GM18517 (cell line): Measurements from ENCODE around the gene FOXF1.

ENCODE experiments used
- ATAC-seq: cut with Tn5 transposase; IDR thresholded peaks from one replicate; pipeline ENCODE4 v1.9.1; 2021; ENCODE audit warnings: mild to moderate bottlenecking, moderate library complexity; ENCODE audit not compliant: unreplicated experiment

FOXF1 gene

DNA sequence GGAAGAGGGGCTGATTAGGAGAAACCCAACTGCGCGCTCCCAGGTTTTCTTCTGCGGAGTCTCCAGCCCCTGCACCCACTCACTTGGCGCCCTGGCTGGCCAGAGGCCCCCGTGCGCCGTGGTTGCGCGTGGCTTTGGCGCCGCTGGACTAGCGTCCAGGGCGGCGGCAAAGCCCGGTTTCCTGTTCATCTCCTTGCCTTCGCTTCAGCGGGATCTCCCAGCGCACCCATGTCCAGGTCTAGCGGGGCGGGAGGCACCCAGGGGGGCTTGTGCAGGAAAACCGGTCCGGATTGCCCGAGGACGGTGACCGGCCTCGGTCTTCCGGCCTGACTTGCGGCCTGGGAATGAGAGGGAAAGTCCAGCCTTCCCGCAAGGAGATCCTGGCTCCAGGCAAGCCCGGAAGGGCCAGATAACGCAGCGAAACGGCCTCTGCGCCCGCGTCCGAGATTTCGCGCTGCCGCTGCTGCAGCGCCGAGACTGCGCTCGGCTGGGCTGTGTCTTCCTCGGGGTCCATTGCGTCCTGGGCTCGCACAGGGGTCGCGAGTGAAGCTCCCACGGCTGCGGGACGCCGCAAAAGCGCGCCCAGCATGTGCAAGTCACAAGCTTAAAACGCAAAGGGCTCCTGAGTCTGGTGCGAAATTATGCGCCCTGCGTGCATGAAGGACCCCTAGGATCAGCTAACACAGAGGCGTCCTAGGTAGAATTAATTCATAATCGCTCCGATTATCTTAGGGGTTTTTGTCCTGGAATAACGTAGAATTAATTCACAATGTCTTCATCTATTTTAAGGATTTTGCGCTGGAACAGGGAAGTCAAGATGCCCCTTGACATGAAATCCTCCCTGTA is 5.7 kb downstream of the FOXF1 start:
- no peak for ATAC-seq

DNA sequence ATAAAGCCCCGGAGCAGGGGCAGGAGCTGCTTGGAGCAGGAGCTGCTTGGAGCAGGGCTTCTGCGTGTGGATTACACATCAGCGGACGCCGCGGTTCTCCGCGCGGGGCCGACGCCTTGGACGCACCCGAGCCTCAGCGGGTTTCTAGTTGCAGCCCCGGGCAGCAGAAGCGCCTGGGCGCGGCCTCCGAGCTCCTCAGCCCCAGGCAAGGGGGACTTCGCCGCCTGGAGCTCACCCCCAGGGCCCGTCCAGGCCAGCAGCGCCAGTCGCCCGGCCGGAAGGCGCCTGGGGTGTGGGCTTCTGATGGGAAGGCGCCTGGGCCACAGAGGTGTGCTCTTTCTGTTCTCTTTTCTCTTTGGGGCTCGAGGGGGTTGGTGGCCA is 6.3 kb downstream of the FOXF1 start:
- ATAC-seq: no peak

DNA sequence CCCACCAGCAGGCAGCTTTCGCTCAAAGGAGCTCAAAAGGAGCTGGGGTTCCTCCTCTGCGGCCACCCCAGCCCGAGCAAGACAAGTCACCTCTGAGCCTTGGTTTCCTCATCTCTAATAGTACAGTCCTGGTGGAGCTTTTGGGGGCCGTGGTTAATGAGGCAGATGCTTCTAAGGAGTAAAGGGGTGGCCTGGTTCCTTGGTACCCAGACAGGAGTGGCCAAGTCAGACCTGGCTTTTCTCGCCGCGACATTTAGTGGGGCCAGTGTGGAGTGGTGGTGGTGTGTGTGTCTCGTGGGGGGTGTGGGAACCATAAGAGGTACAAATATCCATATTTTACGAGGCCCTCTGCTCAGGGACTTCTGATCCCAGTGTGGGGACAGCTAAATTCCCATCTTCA is 6.7 kb downstream of the FOXF1 start:
- ATAC-seq: no peak

DNA sequence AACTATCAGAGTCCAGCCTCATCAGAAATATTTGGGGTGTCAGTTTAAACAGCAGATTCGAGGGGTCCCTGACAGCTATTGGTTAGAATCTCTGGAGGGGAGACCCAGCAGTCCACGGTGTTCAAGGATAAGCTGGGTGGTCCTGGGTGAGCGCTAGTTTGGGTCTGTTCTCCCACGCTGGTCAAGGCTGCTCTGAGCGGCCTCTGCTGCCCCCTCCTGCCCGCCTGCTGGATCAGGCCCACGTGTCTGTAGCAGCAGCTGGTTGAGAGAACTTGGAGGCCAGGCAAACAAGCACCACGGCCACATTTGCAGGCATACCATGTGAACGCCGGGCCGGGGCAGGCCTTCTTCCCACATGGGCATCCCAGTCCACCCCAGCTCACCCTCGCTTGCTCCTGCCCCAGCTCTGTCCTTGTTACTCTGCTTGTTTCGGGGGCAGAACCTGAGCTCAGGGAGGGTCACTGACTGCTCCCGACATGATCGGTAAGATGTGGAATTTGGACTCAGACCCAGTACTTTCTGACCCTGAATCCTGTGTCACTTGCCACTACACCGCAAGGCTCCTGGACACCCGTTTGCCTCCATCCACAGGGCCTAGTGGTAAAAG is 7.4 kb downstream of the FOXF1 start:
- no peak for ATAC-seq

DNA sequence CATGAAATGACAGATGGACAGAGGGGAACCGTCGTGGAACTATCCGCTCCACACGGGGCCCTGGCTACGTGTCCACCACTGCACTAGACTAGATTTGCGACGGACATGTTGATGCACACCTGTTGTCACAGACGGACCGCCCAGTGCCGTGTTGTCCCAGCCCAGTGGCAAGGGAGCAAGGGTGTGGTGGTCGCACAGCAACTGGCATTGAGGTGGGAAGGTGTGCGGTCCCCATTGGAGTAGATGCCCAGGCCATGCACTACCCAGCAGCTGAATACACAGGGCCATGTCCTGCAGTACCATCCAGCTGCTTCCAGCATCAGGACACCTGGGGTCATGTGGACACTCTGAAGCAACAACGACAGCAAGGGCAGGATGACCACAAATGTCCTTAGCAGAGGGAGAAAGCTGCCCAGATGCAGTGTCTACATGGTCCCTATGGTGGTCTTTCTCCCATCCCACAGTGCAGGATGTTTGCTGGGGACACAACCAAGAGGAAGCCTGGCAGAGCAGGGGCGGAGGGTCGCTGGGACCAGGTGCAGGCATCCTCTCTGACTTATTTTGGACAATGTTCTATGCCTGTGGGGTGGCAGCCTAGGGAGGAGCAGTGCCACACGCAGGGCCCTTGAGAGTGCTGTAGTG is 8.8 kb downstream of the FOXF1 start:
- ATAC-seq: no peak

DNA sequence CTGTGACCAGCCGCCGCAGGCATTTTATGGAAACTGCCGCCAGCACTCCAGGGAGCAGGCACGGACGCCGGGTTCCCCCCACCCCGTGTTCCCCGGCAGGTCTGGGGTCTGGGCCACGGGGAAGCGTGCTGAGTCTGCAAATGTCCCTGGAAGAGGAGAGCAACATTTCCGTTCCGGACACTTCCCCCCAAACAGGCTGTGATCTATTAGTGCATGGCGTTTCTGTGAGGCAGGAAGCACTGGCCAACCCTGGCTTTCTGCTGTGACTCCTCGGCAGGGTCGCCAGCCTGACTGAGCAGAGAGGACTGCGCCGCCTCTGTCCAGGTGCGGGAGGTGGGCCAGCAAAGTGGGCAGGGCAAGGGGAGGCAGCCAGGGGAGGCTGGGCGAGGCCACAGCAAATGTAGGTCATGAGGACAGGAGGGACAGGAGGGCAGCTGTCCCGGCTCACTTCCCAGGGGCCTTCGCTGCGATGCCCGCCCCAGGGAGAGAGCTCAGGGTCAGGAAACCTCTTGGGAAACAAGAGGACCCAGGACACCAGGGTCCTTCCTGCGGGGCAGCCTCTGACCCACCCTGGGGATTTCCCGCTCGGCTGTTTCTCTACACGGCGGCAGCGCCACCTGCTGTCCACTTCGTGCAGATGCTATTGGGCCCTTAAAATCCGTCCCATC is 9.5 kb downstream of the FOXF1 start:
- ATAC-seq: no peak

DNA sequence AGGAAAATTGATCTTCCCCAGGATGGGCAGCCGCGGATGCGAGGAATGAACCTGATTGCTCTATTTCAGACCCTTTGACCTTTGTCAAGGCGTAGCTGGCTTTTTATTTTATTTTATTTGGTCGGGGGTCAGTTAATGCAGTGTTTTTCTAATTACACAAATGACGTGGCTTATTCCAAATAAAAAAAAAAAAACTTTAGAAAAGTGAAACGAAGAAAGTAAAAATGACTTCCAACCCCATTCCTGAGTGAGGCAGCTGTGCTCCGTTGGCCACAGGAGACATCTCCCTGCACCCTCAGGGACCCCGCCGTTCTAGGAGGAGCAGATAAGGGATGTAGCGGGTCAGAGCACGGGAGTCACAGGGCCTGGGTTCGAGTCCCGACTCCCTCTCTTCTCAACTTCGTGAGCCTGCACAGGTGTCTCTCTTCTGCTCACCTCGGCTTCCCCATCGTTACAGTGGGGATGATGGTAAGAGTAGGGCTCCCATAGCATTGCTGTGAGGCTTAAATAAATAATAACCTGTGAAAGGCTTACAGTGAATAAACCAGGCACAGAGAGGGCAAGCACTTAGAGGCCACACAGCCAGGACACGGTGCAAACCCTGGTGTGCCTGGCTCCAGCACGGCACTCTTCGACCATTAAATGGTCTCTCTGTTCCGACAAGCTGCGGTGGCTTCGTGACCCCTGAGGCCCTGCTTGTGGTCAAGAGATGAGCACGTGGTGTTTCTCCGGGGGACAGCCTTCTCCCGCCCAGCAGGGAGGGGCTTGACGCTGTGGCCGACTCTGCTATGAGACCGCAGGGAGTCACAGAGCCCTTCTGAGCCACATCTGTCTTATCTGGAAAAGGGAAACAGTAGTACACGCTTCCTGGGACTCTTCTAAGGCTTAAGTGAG is 10.2 kb downstream of the FOXF1 start:
- no peak for ATAC-seq

DNA sequence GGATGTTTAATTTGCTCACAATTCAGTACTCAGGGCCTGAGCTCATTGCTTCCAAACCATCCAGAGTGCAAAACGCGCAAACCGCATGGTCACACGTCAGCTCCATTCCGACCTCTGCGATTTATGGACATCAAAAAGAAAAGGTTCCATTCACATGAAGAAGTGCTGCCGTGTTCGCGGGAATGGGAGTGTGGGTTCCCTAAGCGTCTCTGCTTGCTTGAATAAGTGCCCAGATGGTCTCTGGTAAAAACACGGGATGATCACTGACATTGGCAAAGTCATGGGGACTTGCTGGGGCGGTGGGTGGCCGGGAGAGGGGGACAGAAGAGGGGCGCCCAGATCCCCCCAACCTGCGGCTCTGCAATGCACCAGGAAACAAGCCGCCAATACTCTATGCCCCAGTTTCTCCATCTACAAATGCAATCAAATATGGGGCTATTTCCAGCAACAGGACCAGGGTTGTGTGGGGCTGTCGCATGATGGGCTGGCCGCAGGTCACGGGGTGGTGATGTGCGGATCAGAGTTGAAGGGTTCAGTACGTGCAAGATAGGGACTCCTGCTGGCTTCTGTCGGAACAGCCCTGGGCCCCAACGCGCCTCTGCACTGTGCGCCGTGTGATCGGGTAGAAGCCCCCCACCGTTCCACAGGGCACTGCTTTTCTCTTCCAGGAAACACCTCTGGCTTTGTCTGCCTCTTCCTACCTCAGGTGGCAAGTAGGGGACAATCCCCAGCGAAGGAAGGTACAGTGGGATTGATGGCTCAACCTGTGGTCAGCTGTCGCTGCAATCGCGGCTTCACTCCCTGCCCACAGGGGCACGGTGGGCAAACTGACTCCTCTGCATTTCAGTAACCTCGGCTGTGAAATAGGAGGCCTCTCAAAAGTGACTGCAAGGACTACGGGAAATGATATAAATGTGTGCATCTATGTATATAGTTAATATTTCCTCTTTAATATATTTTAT is 11.2 kb downstream of the FOXF1 start:
- no peak for ATAC-seq

DNA sequence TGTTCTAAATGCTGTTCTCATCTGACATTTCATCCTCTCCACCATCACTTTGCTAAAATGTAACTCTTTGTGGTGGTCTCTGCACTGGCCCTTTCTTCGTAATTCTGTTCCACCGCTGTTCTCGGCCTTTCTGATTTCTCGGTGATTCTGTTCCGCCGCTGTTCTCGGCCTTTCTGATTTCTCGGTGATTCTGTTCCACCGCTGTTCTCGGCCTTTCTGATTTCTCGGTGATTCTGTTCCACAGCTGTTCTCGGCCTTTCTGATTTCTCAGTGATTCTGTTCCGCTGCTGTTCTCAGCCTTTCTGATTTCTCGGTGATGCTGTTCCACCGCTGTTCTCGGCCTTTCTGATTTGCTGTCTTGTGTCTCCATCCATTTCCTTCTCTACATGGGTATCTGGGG is 12.3 kb downstream of the FOXF1 start:
- no peak for ATAC-seq

DNA sequence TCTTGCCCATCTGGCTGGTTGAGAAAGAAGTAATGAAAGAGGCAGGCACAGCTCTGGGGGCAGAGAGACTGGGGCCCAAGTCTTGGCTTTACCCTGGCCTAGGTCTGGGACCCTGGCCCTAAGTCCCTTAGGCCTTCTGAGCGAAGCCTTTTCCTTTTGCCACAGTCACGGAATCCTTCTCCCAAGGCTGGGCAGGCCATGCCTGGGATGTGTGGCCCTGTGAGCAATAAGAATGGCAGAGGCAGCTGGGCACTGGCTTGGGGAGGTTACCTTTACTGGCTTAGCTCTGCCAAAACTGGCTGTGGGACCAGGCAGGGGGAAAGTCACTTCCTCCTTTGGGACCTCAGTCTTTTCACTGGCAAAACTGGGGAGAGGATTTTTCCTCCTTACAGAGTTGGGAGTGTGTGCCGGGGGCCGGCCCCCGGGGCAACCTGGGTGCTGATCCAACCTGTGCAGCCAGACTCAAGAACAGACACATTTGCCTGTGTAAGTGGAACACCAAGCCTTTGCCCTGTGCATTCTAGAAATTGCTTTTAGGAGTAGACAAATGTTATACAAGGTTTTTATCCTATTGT is 12.9 kb downstream of the FOXF1 start:
- ATAC-seq: no peak

DNA sequence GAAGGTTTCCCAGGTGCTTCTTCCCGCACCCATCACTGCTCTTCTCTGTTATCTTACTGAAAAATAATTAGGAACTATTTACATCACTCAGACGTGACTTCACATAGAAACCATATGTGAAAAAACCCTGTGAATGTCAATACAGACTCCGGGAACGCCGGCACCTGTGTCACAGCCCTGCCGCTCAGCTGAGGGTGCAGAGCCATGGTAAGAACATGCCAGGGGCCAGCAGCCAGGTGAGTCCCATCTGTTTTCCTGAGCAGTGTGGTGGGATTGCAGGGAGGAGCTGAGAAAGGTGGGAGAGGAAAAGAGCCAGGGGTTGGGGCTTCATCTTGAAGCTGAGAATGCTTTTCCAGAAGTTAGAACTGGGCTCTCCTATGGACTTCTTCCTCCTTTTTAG is 13.7 kb downstream of the FOXF1 start:
- ATAC-seq: no peak

DNA sequence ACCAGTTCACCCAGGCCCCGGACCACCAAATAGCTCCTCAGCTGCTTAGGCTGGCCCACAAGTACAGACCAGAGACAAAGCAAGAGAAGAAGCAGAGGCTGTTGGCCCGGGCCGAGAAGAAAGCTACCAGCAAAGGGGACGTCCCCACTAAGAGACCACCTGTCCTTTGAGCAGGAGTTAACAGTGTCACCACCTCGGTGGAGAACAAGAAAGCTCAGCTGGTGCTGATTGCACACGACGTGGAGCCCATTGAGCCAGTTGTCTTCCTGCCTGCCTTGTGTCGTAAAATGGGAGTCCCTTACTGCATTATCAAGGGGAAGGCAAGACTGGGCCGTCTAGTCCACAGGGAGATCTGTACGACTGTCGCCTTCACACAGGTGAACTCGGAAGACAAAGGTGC is 15.4 kb downstream of the FOXF1 start:
- ATAC-seq: no peak

DNA sequence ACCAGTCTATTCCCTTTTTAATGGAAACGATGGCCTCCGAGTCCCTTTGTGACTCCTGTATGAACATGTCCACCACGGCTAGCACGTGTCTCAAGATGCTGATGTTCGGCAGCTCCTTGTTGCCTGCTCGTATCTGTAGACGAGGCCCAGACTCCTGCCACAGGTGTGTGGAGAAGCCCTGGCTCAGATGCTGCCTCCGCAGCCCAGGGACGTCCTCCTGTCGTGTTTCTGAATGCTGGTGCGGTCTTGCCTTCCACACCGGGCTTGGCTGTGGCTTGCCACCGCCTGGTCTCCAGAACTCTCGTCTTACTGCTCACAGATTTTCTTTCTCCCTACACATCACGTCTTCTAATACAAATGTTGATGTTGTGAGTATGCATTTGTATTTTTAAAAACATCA is 17.0 kb downstream of the FOXF1 start:
- no peak for ATAC-seq

DNA sequence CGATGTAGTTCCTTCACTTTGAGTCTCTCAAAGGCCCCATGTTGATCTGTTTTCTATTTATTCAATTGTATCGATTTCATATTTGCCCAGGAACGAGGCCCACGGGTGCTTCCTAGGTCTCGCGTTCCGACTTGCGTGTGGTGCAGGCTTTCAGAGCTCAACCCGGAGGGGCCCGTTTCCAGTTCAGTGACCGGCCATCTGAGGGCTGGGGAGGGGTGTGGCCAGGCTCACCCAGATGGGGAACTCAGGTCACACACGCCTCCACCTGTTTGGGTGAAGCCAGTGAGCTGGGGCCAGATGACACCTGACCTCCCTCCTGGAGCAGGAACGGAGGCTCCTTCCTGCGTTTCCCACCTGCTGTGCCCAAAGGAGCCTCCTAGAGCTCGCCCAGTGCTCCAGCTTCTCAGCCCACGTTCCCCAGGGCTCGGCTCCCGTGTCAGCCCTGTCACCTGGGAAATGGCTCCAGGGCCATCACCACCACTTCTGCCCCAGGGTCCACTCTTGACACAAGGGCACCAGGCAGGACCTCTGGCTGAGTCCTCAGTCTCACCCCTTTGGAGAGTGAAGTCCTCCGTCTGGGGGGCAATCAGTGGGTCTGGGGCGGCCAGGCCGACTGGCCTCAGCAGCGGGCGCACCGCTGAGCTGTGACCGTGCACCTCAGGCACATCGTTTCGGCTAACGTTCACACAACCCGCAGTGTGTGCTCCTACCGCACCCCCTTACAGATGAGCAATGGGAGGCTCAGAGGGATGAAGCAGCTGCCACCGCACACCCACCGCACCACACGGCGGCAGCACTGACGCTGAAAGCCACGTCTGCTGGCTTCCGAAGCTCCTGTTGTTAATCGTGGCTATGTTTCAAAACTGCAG is 18.0 kb downstream of the FOXF1 start:
- ATAC-seq: no peak

DNA sequence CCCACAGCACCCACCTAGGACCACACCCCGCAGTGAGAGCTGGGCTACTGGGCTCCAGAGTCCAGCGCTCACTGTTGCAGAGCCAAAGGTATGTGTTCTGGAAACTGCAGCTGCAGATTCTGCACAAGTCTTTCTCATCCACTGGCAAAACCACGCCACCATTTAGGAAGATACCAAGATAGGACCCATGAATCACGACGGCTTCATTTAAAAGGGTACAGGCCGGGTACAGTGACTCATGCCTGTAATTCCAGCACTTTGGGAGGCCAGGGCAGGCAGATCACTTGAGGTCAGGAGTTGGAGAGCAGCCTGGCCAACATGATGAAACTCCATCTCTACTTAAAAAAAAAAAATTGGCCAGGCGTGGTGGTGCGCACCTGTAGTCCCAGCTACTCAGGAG is 18.8 kb downstream of the FOXF1 start:
- no peak for ATAC-seq

DNA sequence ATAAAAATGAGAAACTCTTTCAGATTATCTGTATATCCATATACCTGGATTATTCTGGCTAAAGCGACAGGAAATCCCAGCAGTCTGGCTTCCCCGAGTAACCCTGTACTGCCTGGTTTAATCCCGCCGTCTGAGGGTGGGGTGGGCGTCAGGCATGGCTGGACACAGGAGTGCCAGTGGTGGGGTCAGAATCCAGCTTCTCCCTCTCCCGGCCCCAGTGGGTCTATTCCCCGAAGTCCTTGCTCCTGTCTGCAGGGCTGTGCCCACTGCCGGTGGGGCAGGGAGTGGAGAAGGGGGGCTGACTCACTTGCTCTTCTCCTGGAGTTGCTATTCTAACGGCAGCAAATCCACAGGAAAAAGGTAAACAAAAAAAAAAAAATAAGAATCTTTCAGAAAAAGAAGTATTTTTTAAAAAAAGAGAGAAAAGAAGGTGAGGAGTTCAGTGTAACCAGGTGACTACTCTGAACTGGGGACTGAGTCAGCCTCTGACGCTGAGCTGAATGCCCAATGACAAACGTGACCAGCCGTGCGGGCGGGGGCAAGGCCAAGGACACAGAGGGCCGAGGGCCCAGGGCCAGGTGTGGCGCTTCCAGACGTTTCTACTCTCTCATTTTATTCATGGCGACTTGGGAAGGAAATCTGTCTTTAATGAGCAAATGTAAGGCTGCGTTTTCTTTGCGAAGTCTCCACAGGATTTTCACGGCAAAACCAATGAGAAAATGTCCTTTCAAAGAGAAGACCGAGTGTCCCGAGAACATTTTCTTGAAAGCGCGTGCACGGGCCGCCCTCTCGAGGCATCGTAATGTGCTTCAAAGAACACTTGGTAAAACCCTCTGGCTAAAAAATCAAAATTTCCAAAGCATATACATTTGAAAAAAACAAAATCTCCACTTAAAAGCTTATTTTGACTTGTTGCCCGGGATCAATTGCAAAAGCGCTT is 20.2 kb downstream of the FOXF1 start:
- no peak for ATAC-seq

DNA sequence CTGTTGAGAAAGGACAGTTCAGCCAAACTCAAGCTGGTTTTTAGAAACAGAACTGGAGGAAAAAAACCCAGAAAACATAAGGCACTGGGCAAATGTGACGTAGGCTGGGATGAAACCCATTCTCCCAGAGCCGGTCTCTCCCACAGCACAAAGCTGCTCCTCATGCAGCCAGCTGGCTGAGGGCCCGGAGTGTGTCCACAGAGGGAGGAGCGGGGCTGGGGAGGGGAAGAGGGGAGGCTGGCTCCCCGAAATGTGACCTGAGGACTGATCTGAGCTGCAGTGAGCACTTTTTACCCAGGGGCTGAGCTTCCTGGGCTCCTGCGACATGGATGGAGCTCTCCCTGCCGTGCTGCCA is 20.8 kb downstream of the FOXF1 start:
- no peak for ATAC-seq
